Neural progenitor cell (in vitro differentiated cells): ENCODE data around the gene TREX2. TPM values are rescaled to one million over a fixed set of nuclear protein-coding genes. Genes with fewer than 3 reads are reported as not detected.

Experiments used
- DNase-seq: peaks from one replicate; pipeline ENCODE4 v3.0.0-alpha.2; 2016; ENCODE audit warnings: low spot score
- H2AFZ ChIP-seq: fragments of 200-600 bp; sonication (generic); replicated peaks from 2 replicates; pipeline ENCODE4 v1.6.1; 2016; ENCODE audit warnings: antibody characterized with exemption
- H3F3A ChIP-seq: fragments of 200-600 bp; sonication (generic); 2 replicates; pipeline ENCODE4 v1.6.1; 2016; ENCODE audit warnings: antibody characterized with exemption, low read depth
- H3K27ac ChIP-seq: fragments of 200-600 bp; sonication (generic); 2 replicates; pipeline ENCODE4 v1.5.1; 2016; ENCODE audit warnings: mild to moderate bottlenecking
- H3K27me3 ChIP-seq: fragments of 200-600 bp; sonication (generic); 2 replicates; pipeline ENCODE4 v1.6.1; 2016; ENCODE audit warnings: mild to moderate bottlenecking, moderate library complexity
- H3K36me3 ChIP-seq: fragments of 200-600 bp; sonication (generic); 2 replicates; pipeline ENCODE4 v1.5.1; 2016
- H3K4me1 ChIP-seq: fragments of 200-600 bp; sonication (generic); 2 replicates; pipeline ENCODE4 v1.6.1; 2016; ENCODE audit warnings: mixed run types
- H3K4me2 ChIP-seq: fragments of 200-600 bp; sonication (generic); 2 replicates; pipeline ENCODE4 v1.6.1; 2016
- H3K4me3 ChIP-seq: fragments of 200-600 bp; sonication (generic); 2 replicates; pipeline ENCODE4 v1.5.1; 2016
- H3K79me2 ChIP-seq: fragments of 200-600 bp; sonication (generic); 2 replicates; pipeline ENCODE4 v1.6.1; 2016; ENCODE audit warnings: low read depth
- H3K9ac ChIP-seq: fragments of 200-600 bp; sonication (generic); 2 replicates; pipeline ENCODE4 v1.6.1; 2016
- H3K9me3 ChIP-seq: fragments of 200-600 bp; sonication (generic); 2 replicates; pipeline ENCODE4 v1.5.1; 2016; ENCODE audit warnings: low read depth
- H4K20me1 ChIP-seq: fragments of 200-600 bp; sonication (generic); 2 replicates; pipeline ENCODE4 v1.6.1; 2016; ENCODE audit warnings: low read depth
- H3K27ac Mint-ChIP-seq: 3 replicates; pipeline ENCODE4 v1.8.0; 2021; ENCODE audit warnings: mixed read lengths
- H3K27me3 Mint-ChIP-seq: 2 replicates; pipeline ENCODE4 v1.8.0; 2022; ENCODE audit warnings: low read depth, mild to moderate bottlenecking, inconsistent platforms, moderate library complexity, mixed read lengths; ENCODE audit not compliant: insufficient read depth
- H3K36me3 Mint-ChIP-seq: 3 replicates; pipeline ENCODE4 v1.8.0; 2021; ENCODE audit warnings: mixed read lengths
- H3K4me1 Mint-ChIP-seq: 3 replicates; pipeline ENCODE4 v1.8.0; 2021; ENCODE audit warnings: mixed read lengths
- H3K4me3 Mint-ChIP-seq: 3 replicates; pipeline ENCODE4 v1.8.0; 2021; ENCODE audit warnings: mild to moderate bottlenecking, moderate library complexity, mixed read lengths
- H3K9me3 Mint-ChIP-seq: 3 replicates; pipeline ENCODE4 v1.8.0; 2020; ENCODE audit warnings: mixed read lengths
- CTCF ChIP-seq: fragments of 200-600 bp; sonication (generic); IDR thresholded peaks from 2 replicates; pipeline ENCODE4 v1.5.1; 2017; ENCODE audit warnings: antibody characterized with exemption, mild to moderate bottlenecking
- EZH2 ChIP-seq: fragments of 200-600 bp; sonication (generic); IDR thresholded peaks from 2 replicates; pipeline ENCODE4 v1.6.1; 2017; ENCODE audit warnings: antibody characterized with exemption, mild to moderate bottlenecking, moderate library complexity
- EZH2phosphoT487 ChIP-seq: fragments of 200-600 bp; sonication (generic); IDR thresholded peaks from 2 replicates; pipeline ENCODE4 v1.6.1; 2017; ENCODE audit warnings: antibody characterized with exemption
- total RNA-seq: library from RNA; depleted of rRNA; stranded (reverse); fragments of >200 nt; gene quantifications from 2 replicates; pipeline ENCODE4 v1.2.3, GENCODE V29; 2015; ENCODE audit warnings: low replicate concordance

The TREX2 gene
- total RNA-seq, 1 donor from 2014 or later, result not detected

- Histone ChIP-seq H3K79me2 (no peaks in the 10 kb centered on the region), H3K27me3 (no peaks in the 10 kb centered on the region), H3K36me3 (no peaks in the 10 kb centered on the region), H3K4me1 (no peaks in the 10 kb centered on the region), H3K4me3 (no peak overlapping the region), H2AFZ (no peak overlapping the region), H3K27ac (no peak overlapping the region), H3K9me3 (no peaks in the 10 kb centered on the region), H4K20me1 (peaks cover 7% of the 10 kb centered on the region), H3K9ac (no peak overlapping the region), H3F3A (no peaks in the 10 kb centered on the region), H3K4me2 (no peak overlapping the region)
- TF ChIP-seq CTCF (no peak), EZH2 (no peak), EZH2phosphoT487 (no peak)
- Mint-ChIP-seq H3K36me3 (peaks cover 3% of the 10 kb centered on the region), H3K9me3 (peaks cover 25% of the 10 kb centered on the region), H3K4me3 (no peak overlapping the region), H3K4me1 (no peaks in the 10 kb centered on the region), H3K27me3 (peaks cover 2% of the 10 kb centered on the region), H3K27ac (no peak overlapping the region)
- no peak for DNase-seq
These were observed 20.0 kb upstream of the TREX2 start for GRCh38 chrX:153465691-153466380.

GRCh38 chrX:153464116-153464515 lies 18.3 kb upstream of the TREX2 start:
- H3F3A ChIP-seq, result no peaks in the 10 kb centered on the region
- H3K79me2 ChIP-seq, result no peaks in the 10 kb centered on the region
- no peak overlapping the region for H2AFZ ChIP-seq
- peaks cover 25% of the 10 kb centered on the region for H3K9me3 Mint-ChIP-seq
- H3K36me3 Mint-ChIP-seq, result peaks cover 7% of the 10 kb centered on the region
- no peaks in the 10 kb centered on the region for H3K27me3 ChIP-seq
- H3K4me3 Mint-ChIP-seq, result no peak overlapping the region
- no peak overlapping the region for H3K4me3 ChIP-seq
- no peaks in the 10 kb centered on the region for H3K4me1 ChIP-seq
- H3K4me1 Mint-ChIP-seq, result no peaks in the 10 kb centered on the region
- no peaks in the 10 kb centered on the region for H3K9me3 ChIP-seq
- no peak overlapping the region for H3K9ac ChIP-seq
- H3K27ac ChIP-seq, result no peak overlapping the region
- TF ChIP-seq EZH2phosphoT487 (no peak), CTCF (no peak), EZH2 (no peak)
- no peaks in the 10 kb centered on the region for H4K20me1 ChIP-seq
- H3K4me2 ChIP-seq, result no peak overlapping the region
- no peaks in the 10 kb centered on the region for H3K27me3 Mint-ChIP-seq
- H3K36me3 ChIP-seq, result no peaks in the 10 kb centered on the region
- H3K27ac Mint-ChIP-seq, result no peak overlapping the region
- no peak for DNase-seq

- H3K4me1 ChIP-seq, result no peaks in the 10 kb centered on the region
- no peaks in the 10 kb centered on the region for H3K27me3 ChIP-seq
- no peak overlapping the region for H3K27ac Mint-ChIP-seq
- no peaks in the 10 kb centered on the region for H3K9me3 ChIP-seq
- no peak overlapping the region for H3K4me3 ChIP-seq
- peaks cover 9% of the 10 kb centered on the region for H3K36me3 Mint-ChIP-seq
- no peak overlapping the region for H3K9ac ChIP-seq
- H3K9me3 Mint-ChIP-seq, result peaks cover 24% of the 10 kb centered on the region
- no peaks in the 10 kb centered on the region for H3F3A ChIP-seq
- no peaks in the 10 kb centered on the region for H3K36me3 ChIP-seq
- no peaks in the 10 kb centered on the region for H3K4me1 Mint-ChIP-seq
- DNase-seq, result no peak
- no peak overlapping the region for H3K4me3 Mint-ChIP-seq
- no peaks in the 10 kb centered on the region for H3K79me2 ChIP-seq
- no peaks in the 10 kb centered on the region for H3K27me3 Mint-ChIP-seq
- H4K20me1 ChIP-seq, result no peaks in the 10 kb centered on the region
- no peak overlapping the region for H3K27ac ChIP-seq
- H2AFZ ChIP-seq, result no peak overlapping the region
- H3K4me2 ChIP-seq, result no peak overlapping the region
- TF ChIP-seq CTCF (no peak), EZH2 (no peak), EZH2phosphoT487 (no peak)
These were observed 17.7 kb upstream of the TREX2 start for GRCh38 chrX:153463556-153463955.
